Measurements from ENCODE around the gene NGEF.

NGEF gene

DNA sequence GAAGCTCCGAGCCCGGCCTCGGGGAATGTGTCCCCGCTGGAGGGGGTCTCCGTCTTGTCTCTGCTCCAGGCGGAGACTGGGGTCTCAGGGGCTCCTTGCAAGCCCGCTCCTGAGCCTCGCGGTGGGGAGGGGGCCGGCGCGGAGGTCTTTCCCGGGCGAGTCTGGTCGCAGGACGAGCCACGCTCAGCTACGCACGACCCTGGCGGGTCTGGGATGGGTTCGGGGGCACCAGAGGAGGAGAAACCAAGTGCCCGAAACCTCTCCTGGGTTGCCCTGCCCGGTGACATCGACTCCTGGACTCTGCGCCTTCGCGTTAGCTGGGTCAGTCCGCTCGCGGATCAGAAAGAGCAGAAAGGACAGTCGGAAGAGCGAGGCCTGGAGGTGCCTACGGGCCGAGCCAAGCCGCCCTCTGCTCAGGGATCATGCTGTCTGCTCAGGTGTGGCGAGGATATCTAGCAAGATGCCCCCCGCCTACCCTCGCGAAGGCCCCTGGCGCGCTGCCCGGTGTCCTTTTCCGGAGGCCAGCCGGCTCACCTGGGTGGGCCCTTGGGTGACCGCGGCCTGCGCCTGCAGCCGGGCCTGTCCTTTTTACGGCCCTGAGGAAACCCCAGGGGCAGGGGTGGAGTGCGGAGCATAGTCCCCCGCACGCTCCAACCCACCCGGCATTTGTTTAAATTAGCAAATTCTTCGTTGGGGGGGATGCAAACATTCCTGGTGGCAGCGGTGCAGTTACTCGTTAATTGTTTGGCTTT, 84.3 kb downstream of the NGEF start:
- no peak for TF ChIP-seq CTCF (IDR thresholded peaks at IDR 0.05)
- Histone ChIP-seq H3K27ac (no peak overlapping the region), H3K4me3 (peak overlapping the region; percentile 76)
- no peak for DNase-seq (ENCODE audit: low spot score)

GRCh38 chr2:232927793-232928550, 85.1 kb downstream of the NGEF start:
- no peak for TF ChIP-seq CTCF (IDR thresholded peaks at IDR 0.05)
- DNase-seq (ENCODE audit: low spot score), result no peak

DNA sequence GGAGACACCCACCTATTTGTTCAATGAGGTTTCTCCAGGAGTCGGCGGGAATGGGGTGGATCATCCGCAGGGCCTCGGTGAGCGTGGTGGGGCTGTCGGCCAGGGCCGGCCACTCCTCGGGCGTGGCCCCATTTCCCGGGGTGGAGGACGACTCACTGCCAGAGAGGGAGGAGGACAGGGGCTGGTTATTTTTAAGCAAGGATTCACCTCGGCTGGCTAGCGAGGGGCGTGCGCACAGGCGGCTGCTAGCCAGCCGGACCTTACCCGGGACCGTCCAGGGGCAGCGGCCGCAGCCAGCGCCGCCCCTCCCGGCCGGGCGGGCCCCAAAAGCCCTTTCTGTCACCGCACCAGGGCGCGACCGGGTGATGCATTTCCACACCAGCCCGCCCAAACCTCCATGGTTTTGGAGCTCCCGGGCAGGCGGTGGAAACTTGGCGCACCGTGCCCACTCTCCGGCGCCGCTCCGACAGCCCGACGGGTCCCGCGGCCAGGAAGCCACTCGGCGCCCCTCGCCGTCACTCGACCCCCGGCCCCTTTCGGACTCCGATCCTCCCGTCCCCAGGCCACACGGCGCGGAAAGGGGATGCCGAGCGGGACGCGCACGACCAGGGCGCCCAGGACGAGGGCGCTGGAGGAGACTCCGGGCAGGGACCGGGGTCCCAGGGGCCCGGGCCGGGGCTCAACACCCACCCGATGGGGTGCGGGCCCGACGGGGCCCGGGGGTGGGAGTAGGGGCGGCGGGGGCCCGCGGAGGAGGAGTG, 85.8 kb downstream of the NGEF start:
- DNase-seq (ENCODE audit: low spot score), result no peak
- peak overlapping the region; percentile 76 for H3K4me3 ChIP-seq
- H3K27ac ChIP-seq, result no peak overlapping the region
- no peak for TF ChIP-seq CTCF (IDR thresholded peaks at IDR 0.05)

More at GRCh38 chr2:232927793-232928550, 85.1 kb downstream of the NGEF start:
- H3K4me3 ChIP-seq, result peak overlapping the region; percentile 76
- no peak overlapping the region for H3K27ac ChIP-seq

DNA sequence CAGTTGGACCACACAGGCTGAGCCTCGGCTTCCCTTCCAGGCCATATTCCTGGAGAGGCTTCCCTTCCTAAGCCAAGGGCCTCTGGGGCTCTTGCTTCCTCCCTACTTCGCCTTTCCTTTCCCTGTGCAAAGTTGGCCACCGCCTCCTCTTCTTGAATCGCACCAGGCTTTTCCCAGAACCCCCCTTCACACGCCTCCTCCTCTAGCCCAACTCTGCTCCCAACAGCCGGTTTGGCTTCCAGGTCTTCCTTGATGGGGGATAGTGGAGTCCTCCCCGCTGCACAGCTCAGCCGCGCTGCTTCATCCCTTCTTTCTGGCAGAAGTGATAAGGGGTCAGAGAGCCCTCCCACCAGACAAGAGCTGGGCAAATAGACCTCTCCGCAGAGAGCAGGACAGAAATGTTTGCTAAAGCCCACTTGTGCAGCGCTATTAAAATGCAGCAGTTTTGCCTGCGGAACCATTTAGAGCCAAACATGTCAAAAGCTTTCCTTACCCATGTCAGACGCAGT, 86.6 kb downstream of the NGEF start:
- no peak for DNase-seq (ENCODE audit: low spot score)
- TF ChIP-seq CTCF (IDR thresholded peaks at IDR 0.05), result no peak
- H3K4me3 ChIP-seq, result peak overlapping the region; percentile 76
- H3K27ac ChIP-seq, result no peak overlapping the region

- no peak overlapping the region for H3K4me3 ChIP-seq
- no peak for TF ChIP-seq CTCF (IDR thresholded peaks at IDR 0.05)
- DNase-seq (ENCODE audit: low spot score), result no peak
- H3K27ac ChIP-seq, result no peak overlapping the region
Observed at GRCh38 chr2:232925821-232926156, 87.3 kb downstream of the NGEF start.

GRCh38 chr2:232925153-232925820, 87.8 kb downstream of the NGEF start:
- TF ChIP-seq CTCF (IDR thresholded peaks at IDR 0.05), result no peak
- no peak overlapping the region for H3K4me3 ChIP-seq
- no peak overlapping the region for H3K27ac ChIP-seq
- no peak for DNase-seq (ENCODE audit: low spot score)

Measured in coronary artery (tissue), 2 donors.